HG02623 (cell line): ENCODE data around the gene MMP25.
A peak's percentile ranks its signal among the peaks of the same experiment; 100 is the strongest.
"Not testable (repeated sequence)": the region's sequence is repeated elsewhere in the genome, so short reads cannot be mapped to it uniquely, and the experiment has no call there.

Experiments
- ATAC-seq: cut with Tn5 transposase; IDR thresholded peaks from one replicate; pipeline ENCODE4 v1.9.1; 2021; ENCODE audit warnings: moderate library complexity; ENCODE audit not compliant: unreplicated experiment

MMP25 gene

DNA sequence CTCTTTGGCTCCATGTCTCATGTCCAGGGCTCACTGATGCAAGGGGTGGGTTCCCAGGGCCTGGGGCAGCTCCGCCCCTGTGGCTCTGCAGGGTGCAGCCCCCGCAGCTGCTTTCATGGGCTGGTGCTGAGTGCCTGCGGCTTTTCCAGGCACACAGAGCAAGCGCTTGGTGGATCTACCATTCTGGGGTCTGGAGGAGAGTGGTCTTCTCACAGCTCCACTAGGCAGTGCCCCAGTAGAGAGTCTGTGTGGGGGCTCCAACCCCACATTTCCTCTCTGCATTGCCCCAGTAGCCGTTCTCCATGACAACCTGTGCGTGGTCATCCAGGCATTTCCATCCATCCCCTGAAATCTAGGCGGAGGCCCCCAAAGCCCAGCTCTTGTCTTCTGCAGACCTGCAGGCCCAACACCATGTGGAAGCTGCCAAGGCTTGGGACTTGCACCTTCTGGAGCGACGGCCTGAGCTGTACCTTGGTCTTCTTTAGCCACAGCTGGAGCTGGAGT, 24.3 kb downstream of the MMP25 start:
- no peak for ATAC-seq

- no peak for ATAC-seq
These were observed 25.3 kb downstream of the MMP25 start for GRCh38 chr16:3071655-3072054.

DNA sequence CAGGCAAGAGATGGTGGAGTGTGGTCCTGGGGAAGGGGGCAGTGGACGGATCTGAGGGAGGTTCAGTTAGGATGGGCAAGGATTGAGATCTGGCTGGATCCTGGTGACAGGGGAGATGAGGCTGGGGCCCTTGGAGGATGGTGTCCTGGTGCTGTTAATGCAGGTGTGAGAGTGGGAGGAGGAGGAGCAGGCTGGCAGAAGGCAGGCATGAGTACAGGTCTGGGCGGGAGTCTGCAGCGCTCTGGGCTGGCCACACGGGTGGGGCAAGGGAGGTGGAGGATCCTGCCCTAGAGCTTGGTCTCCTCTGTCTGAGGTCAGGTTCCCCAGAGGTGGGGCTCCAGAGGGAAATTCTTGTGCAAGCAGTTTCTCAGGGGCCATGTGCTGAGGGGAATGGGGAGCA, 25.8 kb downstream of the MMP25 start:
- ATAC-seq, result not testable (repeated sequence)

DNA sequence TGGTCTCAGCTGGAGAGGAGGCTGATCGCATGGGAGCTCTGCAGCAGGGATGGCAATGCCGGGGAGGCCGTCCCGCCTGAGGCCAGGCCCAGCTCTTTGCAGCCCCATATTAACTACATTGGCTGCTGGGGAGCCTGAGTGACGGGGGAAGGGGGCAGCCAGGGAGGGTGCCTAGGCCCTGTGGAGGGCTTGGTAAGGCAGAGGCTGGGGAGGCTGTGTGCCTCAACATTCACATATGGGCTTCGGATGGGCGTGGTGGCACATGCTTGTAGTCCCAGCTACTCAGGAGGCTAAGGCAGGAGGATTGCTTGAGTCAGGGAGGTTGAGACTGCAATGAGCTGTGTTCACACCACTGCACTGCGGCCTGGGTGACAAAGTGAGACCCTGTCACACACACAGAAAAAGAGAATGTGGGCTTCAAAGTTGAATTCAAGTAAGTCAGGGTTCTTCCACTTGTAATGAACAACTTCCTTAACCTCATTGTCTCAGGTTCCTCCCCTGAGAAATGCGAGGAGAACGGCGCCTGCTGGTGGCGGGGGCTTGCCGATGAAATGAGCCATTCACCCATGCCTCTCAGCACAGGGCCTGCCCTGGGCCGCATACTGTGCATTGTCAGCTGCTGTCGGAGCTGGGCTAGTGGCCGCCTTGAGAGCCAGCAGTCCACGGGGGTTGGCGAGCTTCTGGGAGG, 26.4 kb downstream of the MMP25 start:
- not testable (repeated sequence) for ATAC-seq

DNA sequence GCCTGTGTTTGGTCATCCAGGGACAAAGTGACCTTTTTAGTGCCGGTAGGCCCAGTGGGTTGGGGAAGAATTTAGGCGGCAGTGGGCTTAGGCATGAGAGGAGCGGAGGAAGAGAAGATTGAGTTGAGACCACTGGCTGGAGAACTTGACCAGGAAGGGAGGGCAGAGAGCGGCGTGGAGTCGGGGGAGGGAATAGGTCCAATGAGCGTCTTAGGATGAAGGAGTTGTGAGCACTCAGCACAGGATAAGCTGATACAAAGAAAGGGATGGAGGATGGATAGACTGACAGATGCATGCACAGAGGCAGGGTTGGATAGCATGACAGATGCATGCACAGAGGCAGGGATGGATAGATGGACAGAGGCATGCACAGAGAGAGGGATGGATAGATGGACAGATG, 27.1 kb downstream of the MMP25 start:
- ATAC-seq, result no peak

- peak; percentile 63 for ATAC-seq
These were observed 28.6 kb downstream of the MMP25 start for GRCh38 chr16:3074860-3075522.

DNA sequence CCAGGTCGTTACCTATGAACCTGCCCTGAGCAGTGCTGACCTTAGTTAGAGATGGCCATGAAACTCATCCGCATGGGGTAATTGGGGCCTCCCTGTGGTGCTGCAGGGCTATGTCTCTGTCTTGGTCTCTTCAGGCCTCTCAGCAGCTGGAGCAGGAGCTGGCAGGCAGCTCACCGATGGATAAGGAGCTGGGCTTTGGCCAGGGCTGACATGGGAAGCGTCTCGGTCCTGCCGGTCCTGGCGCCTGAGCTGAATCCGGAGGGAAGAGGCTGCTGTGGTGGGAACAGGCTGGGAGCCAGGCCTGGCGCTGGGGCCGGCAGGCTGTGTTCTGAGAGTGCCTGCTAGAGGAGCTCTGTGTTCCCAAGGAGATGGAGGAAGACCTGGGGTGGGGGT, 29.2 kb downstream of the MMP25 start:
- ATAC-seq, result no peak

- ATAC-seq, result not testable (repeated sequence)
These were observed 29.6 kb downstream of the MMP25 start for GRCh38 chr16:3075946-3076345.

- ATAC-seq, result no peak
These were observed 30.2 kb downstream of the MMP25 start for GRCh38 chr16:3076577-3076976.

GRCh38 chr16:3080024-3080423, 33.7 kb downstream of the MMP25 start:
- no peak for ATAC-seq

DNA sequence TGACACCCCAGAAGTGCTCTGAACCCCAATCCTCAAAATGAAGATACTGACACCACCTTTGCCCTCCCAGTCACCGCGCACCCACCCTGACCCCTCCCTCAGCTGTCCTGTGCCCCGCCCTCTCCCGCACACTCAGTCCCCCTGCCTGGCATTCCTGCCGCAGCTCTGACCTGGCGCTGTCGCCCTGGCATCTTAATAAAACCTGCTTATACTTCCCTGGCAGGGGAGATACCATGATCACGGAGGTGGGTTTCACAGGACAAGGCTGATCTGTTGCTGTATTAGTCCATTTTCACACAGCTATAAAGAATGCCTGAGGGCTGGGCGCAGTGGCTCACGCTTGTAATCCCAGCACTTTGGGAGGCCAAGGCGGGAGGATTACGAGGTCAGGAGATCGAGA, 35.6 kb downstream of the MMP25 start:
- not testable (repeated sequence) for ATAC-seq

- ATAC-seq, result not testable (repeated sequence)
These were observed 37.0 kb downstream of the MMP25 start for GRCh38 chr16:3083408-3083807.

DNA sequence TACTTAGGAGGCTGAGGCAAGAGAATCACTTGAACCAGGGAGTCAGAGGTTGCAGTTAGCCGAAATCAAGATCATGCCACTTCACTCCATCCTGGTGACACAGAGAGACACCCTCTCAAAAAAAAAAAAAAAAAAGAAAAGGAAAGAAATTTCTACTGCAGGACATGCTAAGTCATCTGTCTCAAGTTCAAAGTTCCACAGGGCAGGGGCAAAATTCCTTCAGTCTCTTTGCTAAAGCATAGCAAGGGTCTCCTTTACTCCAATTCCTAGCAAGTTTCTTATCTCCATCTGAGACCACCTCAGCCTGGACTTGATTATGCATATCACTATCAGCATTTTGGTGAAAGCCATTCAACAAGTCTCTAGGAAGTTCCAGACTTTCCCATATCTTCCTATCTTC, 38.1 kb downstream of the MMP25 start:
- no peak for ATAC-seq

DNA sequence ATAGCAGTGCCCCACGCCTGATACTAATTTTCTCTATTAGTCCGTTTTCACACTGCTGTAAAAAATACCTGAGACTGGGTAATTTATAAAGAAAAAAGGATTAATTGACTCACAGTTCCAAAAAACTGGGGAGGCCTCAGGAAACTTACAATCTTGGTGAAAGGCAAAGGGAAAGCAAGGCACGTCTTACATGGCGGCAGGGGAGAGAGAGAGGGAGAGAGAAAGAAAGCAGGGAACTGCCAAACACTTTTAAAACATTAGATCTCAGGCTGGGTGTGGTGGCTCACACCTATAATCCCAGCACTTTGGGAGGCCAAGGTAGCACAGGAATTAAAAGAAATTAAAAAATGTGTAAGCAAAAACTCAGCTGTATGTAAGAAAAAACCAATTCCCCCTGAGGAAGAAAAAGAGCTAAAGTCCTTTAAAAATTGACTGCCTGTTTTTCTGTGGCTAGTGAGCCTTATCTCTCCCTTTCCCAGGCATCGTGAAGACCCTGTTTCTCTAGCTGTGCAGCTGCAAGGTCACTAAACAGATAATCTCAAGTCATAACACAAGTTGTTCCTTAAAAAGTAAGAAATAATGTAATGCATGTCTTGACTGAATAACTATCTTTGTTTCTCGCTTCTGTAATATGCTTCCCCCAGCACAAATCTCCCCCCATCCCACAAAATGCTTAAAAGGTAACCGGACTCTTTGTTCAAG, 38.8 kb downstream of the MMP25 start:
- ATAC-seq, result no peak

- ATAC-seq, result no peak
These were observed 39.7 kb downstream of the MMP25 start for GRCh38 chr16:3085868-3086595.

GRCh38 chr16:3086596-3087242, 40.4 kb downstream of the MMP25 start:
- ATAC-seq, result no peak

DNA sequence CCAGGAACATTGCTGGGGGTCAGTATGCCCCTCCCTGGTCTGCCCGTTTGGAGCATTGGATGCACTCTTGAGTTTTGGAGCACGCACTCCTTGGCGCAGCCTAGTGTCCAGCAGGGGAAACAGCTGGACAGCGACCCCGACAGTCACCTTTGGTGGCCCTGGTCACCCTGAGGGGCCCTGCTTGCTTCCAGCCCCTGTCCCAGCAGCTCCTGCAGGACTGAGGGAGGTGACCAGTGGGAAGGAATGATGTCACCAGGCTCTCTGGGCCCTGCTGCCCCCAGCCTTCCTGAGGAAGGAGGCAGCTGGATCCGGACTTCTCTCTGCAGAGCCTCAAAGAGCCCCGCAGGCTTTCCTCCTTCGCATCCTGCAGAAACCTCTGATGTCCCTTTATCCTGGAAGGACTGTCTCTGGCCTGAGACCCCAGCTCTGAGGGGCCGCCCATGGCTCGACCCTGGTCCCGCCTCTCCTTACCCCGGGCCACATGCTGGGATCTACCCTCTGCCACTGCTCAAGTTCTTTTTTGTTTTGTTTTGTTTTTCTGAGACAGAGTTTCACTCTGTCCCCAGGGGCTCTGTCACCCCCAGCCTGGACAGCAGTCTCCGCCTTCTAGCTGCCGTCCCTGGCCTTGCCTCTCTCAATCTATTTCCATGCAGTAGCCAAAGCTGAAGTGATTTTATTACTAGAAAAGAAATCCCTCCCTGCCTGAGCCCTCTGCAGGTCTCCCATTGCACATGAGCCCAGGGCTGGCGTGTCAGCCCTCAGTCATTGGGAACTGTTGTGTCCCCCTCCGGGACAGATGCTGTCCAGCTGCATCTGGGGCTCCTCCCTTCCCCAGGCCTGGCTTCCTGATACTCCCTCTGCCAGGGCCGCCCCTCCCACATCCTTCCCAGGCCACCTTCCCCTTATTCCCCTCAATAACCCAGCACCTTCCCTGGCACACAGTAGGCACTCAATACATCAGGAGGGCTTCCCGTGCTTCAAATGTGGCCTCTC, 41.2 kb downstream of the MMP25 start:
- no peak for ATAC-seq

DNA sequence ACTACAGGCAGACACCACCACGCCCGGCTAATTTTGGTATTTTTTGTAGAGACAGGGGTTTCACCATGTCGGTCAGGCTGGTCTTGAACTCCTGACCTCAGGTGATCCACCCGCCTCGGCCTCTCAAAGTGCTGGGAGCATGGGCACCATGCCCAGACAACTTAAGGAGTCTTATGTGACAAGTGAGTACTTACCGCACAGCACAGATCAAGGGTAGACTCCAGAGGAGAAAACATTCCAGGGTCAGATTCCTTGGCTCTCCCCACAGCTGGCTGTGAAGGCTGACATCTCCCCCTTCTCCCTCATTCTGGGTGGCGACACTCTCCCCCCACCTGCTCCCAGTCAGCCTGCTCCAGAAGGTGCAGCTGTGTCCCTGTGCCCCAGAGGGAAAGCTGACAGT, 42.1 kb downstream of the MMP25 start:
- no peak for ATAC-seq

DNA sequence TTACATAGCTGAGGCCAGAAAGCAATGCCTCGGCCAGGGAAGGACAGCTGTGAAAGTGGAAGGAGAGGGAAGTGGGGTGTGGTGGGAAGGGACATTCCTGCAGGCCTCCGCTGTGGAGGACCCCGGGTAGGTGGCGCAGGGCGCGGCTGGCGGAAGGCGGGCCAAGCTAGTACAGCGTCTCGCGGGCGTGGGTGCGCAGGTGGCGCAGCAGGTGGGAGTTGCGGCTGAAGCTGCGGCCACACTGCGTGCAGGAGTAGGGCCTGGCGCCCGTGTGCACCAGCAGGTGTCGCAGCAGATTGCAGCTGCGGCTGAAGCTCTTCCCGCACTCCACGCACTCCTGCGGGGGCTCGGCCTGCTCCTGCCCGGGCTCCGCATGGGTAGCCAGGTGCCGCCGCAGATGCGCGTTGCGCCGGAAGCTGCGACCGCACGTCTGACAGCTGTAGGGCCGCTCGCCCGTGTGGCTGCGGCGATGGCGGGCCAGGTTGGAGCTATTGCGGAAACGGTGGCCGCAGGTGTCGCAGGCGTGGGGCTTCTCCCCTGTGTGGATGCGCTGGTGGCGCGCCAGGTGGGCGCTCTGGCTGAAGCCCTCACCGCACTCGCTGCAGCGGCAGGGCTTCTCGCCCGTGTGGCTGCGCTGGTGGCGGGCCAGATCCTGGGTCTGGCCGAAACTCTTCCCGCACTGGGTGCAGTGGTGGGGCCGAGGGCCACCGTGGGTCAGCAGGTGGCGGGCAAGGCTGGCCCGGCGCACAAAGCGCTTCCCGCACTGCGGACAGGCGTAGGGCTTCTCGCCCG, 42.8 kb downstream of the MMP25 start:
- no peak for ATAC-seq
